OCI-LY7 (cell line): ENCODE data around the gene NEB. TPM values are rescaled to one million over a fixed set of nuclear protein-coding genes. Genes with fewer than 3 reads are reported as not detected.

Experiments
- BruUV-seq: library from RNA; stranded (reverse); fragments of 400-500 nt; replicated peaks from 2 replicates; lab custom pipeline; 2021; lab: Mats Ljungman, UMichigan
- CTCF ChIA-PET: fragments of 300-600 bp; sonication (Branson Sonifier 250); formaldehyde crosslinking; loops from one replicate; lab custom pipeline; 2022; ENCODE audit warnings: antibody characterized with exemption; ENCODE audit not compliant: unreplicated experiment; lab: Charles Lee
- POLR2A ChIA-PET: fragments of 300-600 bp; sonication (Branson Sonifier 250); formaldehyde crosslinking; loops from one replicate; lab custom pipeline; 2022; ENCODE audit warnings: antibody characterized with exemption; lab: Charles Lee
- DNase-seq: peaks from one replicate; pipeline ENCODE4 v3.0.0-alpha.2; 2015; ENCODE audit warnings: low spot score
- H2AFZ ChIP-seq: fragments of 200-600 bp; sonication (generic), shearing (Covaris generic); 2 replicates; pipeline ENCODE4 v1.6.1; 2014; ENCODE audit warnings: mild to moderate bottlenecking, antibody characterized with exemption, low read length, moderate library complexity
- H3K27ac ChIP-seq: fragments of 200-600 bp; sonication (generic); 2 replicates; pipeline ENCODE4 v1.5.1; 2014; ENCODE audit warnings: mixed run types, low read depth, mild to moderate bottlenecking, moderate library complexity, low read length, inconsistent platforms; ENCODE audit not compliant: poor library complexity, severe bottlenecking
- H3K36me3 ChIP-seq: fragments of 200-600 bp; sonication (generic); 2 replicates; pipeline ENCODE4 v1.6.1; 2014; ENCODE audit warnings: mild to moderate bottlenecking, antibody characterized with exemption, low read length, moderate library complexity, mixed read lengths; ENCODE audit not compliant: insufficient read depth
- H3K4me1 ChIP-seq: fragments of 200-600 bp; sonication (generic); 2 replicates; pipeline ENCODE4 v1.5.1; 2014; ENCODE audit warnings: mild to moderate bottlenecking, low read length; ENCODE audit not compliant: insufficient read depth, poor library complexity, severe bottlenecking
- H3K4me2 ChIP-seq: fragments of 200-600 bp; sonication (generic); 2 replicates; pipeline ENCODE4 v1.6.1; 2014; ENCODE audit warnings: mild to moderate bottlenecking, low read length
- H3K4me3 ChIP-seq: fragments of 200-600 bp; sonication (generic); 2 replicates; pipeline ENCODE4 v1.5.1; 2014; ENCODE audit warnings: mild to moderate bottlenecking, low read depth, low read length; ENCODE audit not compliant: poor library complexity, severe bottlenecking
- H3K79me2 ChIP-seq: fragments of 200-600 bp; sonication (generic); 2 replicates; pipeline ENCODE4 v1.6.1; 2016; ENCODE audit warnings: low read depth, mild to moderate bottlenecking, low read length, moderate library complexity, mixed read lengths; ENCODE audit not compliant: insufficient read depth
- H3K9me2 ChIP-seq: fragments of 200-600 bp; sonication (generic); 2 replicates; pipeline ENCODE4 v1.6.1; 2016; ENCODE audit warnings: mild to moderate bottlenecking, low read length, mixed read lengths; ENCODE audit not compliant: insufficient read depth
- H3K9me3 ChIP-seq: fragments of 200-600 bp; sonication (generic); 2 replicates; pipeline ENCODE4 v1.6.1; 2014; ENCODE audit warnings: mild to moderate bottlenecking, mixed run types, low read length, mixed read lengths
- H4K20me1 ChIP-seq: fragments of 200-600 bp; sonication (generic); 2 replicates; pipeline ENCODE4 v1.6.1; 2014; ENCODE audit warnings: mild to moderate bottlenecking, antibody characterized with exemption, low read length, moderate library complexity, mixed read lengths; ENCODE audit not compliant: insufficient read depth
- CTCF ChIP-seq: fragments of 200-600 bp; sonication (generic); conservative IDR thresholded peaks from 2 replicates; pipeline ENCODE4 v1.5.1; 2014; ENCODE audit warnings: mild to moderate bottlenecking, antibody characterized with exemption, low read length, moderate library complexity, mixed read lengths
- EZH2phosphoT487 ChIP-seq: fragments of 200-600 bp; sonication (generic); IDR thresholded peaks from 2 replicates; pipeline ENCODE4 v1.6.1; 2018; ENCODE audit warnings: low read depth, borderline replicate concordance, mild to moderate bottlenecking, mixed run types, antibody characterized with exemption, low read length, moderate library complexity, mixed read lengths
- intact Hi-C: fragments of 100-400 bp; cut with micrococcal nuclease; formaldehyde crosslinking; loops from one replicate; pipeline ENCODE4 v1.10.0; 2022; ENCODE audit not compliant: unreplicated experiment
- total RNA-seq, 2 experiments: library from RNA; depleted of rRNA in 1 of 2; stranded (reverse); fragments of >200 nt in 1 of 2; shearing (Covaris generic) in 1 of 2; gene quantifications; 2 replicates each; pipeline ENCODE4 v1.2.3, GENCODE V29; 2014 to 2022

Gene NEB
- total RNA-seq, 2 experiments from 2014 or later = 0.04 to 0.38 TPM

GRCh38 chr2:151655663-151656398, 78.4 kb downstream of the NEB start:
- no TSS peak for BruUV-seq
- H2AFZ ChIP-seq = no peak overlapping the region
- H3K9me2 ChIP-seq = peaks cover 4% of the 10 kb centered on the region; the same call in 1 of the 2 replicates
- H3K4me2 ChIP-seq = no peak overlapping the region
- no peak overlapping the region for H3K4me3 ChIP-seq
- no peaks in the 10 kb centered on the region for H3K9me3 ChIP-seq
- no peak overlapping the region for H3K27ac ChIP-seq
- intact Hi-C loops = no loop called here
- H3K36me3 ChIP-seq = no peaks in the 10 kb centered on the region
- H3K79me2 ChIP-seq = no peaks in the 10 kb centered on the region
- no peaks in the 10 kb centered on the region for H4K20me1 ChIP-seq
- ChIA-PET POLR2A (interaction anchor here (0.5 kb wide), 1 partner anchor 1139 kb away, joined by 4 read pairs; no protein-coding TSS in a partner anchor), CTCF (no interaction called here)
- no peak for DNase-seq
- TF ChIP-seq EZH2phosphoT487 (no peak), CTCF (no peak)
- H3K4me1 ChIP-seq = no peaks in the 10 kb centered on the region

GRCh38 chr2:151654891-151655290, 79.4 kb downstream of the NEB start:
- H3K4me1 ChIP-seq = no peaks in the 10 kb centered on the region
- TF ChIP-seq CTCF (no peak), EZH2phosphoT487 (no peak)
- no peaks in the 10 kb centered on the region for H4K20me1 ChIP-seq
- H3K36me3 ChIP-seq = no peaks in the 10 kb centered on the region
- intact Hi-C loops = no loop called here
- H3K4me3 ChIP-seq = no peak overlapping the region
- no TSS peak for BruUV-seq
- no peak overlapping the region for H3K27ac ChIP-seq
- DNase-seq = no peak
- CTCF ChIA-PET = no interaction called here
- H3K4me2 ChIP-seq = no peak overlapping the region
- no peaks in the 10 kb centered on the region for H3K79me2 ChIP-seq
- H2AFZ ChIP-seq = no peak overlapping the region
- H3K9me2 ChIP-seq = peaks cover 4% of the 10 kb centered on the region; the same call in 1 of the 2 replicates
- POLR2A ChIA-PET = no interaction called here
- H3K9me3 ChIP-seq = no peaks in the 10 kb centered on the region

- DNase-seq = no peak
- Histone ChIP-seq H3K79me2 (no peaks in the 10 kb centered on the region), H3K4me3 (no peak overlapping the region), H4K20me1 (no peaks in the 10 kb centered on the region), H3K9me2 (peaks cover 4% of the 10 kb centered on the region; the same call in 1 of the 2 replicates), H3K4me2 (no peak overlapping the region), H3K9me3 (no peaks in the 10 kb centered on the region), H2AFZ (no peak overlapping the region), H3K27ac (no peak overlapping the region), H3K4me1 (no peaks in the 10 kb centered on the region), H3K36me3 (no peaks in the 10 kb centered on the region)
- BruUV-seq = no TSS peak
- CTCF ChIA-PET = no interaction called here
- no peak for TF ChIP-seq EZH2phosphoT487
- no peak for TF ChIP-seq CTCF
- POLR2A ChIA-PET = no interaction called here
- intact Hi-C loops = no loop called here
These were observed 80.2 kb downstream of the NEB start for GRCh38 chr2:151654085-151654484.
